Esophagus squamous epithelium (tissue), 4 donors: Measurements from ENCODE around the gene GPC5.

ENCODE experiments used
- CTCF ChIP-seq, 6 experiments: fragments of 450-650 bp in 4 of 6; fragments of 200-600 bp in 2 of 6; sonication (generic) in 2 of 6; IDR thresholded peaks; one replicate each; pipeline ENCODE4 v1.5.1; 2016 to 2019; ENCODE audit warnings: antibody characterized with exemption in 6 of 6, mild to moderate bottlenecking in 4 of 6, moderate library complexity in 4 of 6
- POLR2A ChIP-seq, 4 donors: fragments of 450-650 bp; IDR thresholded peaks; one replicate each; pipeline ENCODE4 v1.6.1; 2017; ENCODE audit warnings: antibody characterized with exemption in 4 of 4, mild to moderate bottlenecking in 4 of 4, moderate library complexity in 3 of 4

- no peak for TF ChIP-seq POLR2A (IDR thresholded peaks at IDR 0.05)
- no peak for TF ChIP-seq CTCF (IDR thresholded peaks at IDR 0.05)
Measured at GRCh38 chr13:92377396-92377795, 979.0 kb downstream of the GPC5 start.
